Stimulated activated CD4-positive, alpha-beta T cell treated with anti-CD3 and anti-CD28 coated beads, Interleukin-1b, Interleukin-23, amount 100 ng/mL, for 4 hours (primary cell): ENCODE measurements around the gene CYB561.
A peak's percentile ranks its signal among the peaks of the same experiment; 100 is the strongest.

Experiments used
- DNase-seq, 2 donors: peaks; one replicate each; pipeline ENCODE4 v3.0.0-alpha.2; 2020; ENCODE audit warnings: low read depth in 2 of 2

The CYB561 gene, protein sequence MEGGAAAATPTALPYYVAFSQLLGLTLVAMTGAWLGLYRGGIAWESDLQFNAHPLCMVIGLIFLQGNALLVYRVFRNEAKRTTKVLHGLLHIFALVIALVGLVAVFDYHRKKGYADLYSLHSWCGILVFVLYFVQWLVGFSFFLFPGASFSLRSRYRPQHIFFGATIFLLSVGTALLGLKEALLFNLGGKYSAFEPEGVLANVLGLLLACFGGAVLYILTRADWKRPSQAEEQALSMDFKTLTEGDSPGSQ

DNA sequence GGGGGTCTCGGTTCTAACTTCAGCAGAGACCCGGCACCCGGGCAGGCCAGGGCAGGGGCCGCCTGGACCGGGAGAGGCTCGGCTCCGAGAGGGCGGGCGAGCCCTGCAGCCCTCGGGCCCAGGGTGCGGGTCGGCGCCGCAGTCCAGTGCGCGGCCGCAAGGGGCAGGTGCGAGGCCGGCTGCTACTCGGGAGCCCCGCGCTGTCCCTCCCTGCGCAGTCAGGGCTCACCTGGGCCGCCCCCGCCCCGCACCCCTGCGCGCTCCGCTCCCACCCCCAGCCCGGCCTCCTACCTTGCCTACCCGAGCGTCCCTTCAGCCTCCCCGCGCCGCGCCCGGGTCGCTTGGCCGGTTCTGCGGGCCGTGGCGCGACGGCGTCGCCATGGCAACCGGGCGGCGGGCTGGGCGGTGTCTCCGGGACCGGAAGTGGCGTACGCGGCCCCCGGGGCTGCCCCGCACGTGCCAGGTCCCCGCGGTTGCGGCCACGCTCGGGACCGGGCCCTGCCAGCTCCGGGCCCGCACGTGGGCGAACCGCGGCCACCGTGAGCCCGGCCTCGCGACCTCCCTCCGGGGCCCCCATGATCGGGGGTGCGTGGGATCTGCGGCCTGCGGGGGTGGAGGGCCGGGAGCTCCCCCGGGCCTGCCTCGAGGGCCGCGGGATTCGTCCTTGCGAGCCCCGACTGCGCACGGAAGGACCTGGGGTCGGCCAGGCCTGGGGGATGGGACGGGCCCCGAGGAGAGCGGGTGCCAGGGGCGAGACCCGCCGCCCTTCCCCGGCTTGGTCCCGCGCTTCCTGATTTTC is at the start of gene CYB561:
CYB561 (minus strand) TSS at position 353 of the 799 bp plus-strand sequence. CDS start 8,759 bp downstream, outside the sequence.
- peak; percentile 43 to 74 for DNase-seq

DNA sequence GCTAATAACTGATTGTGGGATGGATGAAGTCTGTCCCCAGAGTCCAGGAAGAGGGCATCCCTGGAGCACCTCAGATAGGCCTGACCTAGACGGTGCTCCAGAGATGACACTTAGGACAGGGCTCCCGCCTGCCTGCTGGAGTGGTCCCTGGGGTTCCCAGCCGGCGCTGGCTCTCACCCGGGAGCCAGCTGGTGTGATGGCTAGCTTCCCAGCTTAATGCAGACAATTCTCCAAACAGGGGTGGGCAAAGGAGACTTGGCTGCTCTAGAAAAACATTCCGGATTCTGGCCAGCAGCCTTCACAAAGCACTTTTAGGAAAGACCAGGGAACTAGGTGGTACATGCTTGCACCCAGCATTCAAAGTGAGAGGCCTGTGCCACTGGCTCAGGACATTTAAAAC is 49.4 kb upstream of the CYB561 start:
- DNase-seq = no peak

DNA sequence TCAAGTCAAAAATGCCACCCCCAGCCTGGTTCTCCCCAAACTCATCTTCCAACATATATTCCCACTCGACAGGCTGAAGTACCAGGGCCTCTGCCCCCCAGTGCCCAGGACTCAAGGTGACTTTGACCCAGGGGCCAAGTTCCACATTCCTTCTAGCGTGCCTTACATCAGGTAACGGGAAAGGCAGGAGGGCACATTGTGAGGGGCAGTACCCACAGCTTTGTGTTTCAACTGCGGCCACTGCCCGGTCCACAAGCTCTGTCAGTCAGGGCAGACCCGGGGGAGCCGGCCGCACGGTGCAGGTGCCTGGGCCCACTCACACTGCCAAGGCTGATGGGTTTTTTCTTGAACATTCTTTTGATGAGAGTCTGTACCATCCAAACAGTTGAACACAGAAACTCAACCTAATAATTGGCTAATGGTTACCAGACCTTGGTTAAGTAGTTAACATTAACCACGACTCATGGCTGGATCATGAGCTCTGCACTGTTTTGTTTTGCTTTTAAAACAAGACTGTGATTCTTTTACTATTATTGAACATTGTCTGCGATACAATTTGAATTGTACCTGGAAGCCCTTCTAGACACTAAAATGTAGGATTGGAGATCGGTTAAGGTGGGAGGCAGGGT is 48.3 kb upstream of the CYB561 start:
- DNase-seq = no peak

DNA sequence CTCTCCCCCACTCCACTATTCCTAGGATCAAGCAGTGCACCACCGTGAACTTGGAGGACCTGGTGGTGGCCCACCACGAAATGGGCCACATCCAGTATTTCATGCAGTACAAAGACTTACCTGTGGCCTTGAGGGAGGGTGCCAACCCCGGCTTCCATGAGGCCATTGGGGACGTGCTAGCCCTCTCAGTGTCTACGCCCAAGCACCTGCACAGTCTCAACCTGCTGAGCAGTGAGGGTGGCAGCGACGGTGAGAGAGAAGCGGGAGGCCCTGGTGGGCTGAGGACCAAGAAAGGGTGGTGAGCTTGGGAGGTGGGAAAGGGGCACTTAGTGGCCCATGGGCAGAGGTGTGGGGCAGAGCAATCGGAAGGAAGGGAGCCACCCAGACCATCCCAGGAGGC is 47.3 kb upstream of the CYB561 start:
- DNase-seq = no peak

DNA sequence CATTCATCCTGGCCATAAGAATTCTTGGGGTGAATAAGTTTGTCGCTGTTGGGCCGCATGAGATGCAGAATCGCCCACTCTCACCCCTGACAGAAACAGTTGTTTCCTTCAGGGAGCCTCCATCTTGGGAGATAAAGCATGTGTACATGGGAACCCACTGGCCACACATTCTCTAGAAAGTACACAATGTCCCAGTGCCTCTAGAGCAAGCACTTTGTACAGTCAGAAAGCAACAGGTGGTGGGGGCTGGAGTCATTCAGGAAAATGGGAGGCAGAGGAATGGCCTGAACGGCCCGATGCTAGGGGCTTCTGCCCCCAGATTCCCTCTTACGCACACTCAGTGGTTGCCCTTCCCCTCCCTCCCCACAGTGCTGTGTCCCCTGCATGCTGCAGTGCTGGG is 46.8 kb upstream of the CYB561 start:
- DNase-seq = no peak

DNA sequence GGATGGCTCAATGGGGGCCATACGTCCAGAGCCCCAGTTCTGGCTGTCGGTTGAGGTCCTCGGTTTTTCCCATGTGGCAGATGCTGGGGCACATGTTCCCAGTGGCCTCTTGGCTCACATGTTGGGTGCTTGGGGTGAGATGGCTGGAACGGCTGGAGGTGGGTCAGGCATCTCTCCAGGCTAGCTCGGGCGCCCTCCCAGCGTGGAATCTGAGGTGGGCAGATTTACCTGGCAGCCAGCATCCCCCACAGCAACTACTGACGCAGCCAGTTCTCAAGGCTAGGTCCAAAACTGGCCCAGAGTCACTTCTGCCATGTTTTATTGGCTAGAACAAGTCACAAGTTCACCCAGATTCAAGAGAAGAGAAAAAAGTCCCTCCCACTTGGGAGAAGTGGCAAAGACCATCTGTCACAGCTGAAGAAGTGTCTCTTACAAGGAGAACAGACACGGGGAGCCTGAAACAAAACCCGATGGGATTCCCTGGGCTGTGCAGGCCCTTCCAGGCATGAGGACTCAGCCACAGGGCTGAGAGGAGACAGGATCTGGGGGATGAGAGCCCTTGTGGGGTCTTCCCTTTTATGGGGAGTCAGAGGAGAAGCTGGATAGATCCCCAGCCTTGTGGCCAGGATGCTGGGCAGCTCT is 46.0 kb upstream of the CYB561 start:
- DNase-seq = no peak

DNA sequence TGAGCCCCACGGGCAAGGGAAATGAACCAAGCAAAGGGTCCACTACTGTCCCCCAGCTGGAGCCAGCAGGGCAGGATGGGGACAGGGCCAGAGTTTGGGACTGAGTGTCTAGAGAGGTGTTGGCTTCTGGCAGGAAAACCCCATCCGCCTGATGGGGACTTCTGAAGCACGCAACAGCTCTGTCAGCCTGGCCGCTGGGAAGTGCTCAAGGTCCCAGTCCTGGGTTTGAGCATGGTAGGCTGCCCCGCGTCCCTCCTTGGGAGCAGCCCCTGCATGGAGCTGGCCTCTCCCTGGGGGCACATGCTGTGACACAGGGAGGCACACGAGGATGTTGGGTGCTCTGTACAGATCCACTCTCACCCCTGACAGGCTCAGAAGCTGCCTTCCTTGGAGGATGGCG is 45.3 kb upstream of the CYB561 start:
- DNase-seq = no peak

DNA sequence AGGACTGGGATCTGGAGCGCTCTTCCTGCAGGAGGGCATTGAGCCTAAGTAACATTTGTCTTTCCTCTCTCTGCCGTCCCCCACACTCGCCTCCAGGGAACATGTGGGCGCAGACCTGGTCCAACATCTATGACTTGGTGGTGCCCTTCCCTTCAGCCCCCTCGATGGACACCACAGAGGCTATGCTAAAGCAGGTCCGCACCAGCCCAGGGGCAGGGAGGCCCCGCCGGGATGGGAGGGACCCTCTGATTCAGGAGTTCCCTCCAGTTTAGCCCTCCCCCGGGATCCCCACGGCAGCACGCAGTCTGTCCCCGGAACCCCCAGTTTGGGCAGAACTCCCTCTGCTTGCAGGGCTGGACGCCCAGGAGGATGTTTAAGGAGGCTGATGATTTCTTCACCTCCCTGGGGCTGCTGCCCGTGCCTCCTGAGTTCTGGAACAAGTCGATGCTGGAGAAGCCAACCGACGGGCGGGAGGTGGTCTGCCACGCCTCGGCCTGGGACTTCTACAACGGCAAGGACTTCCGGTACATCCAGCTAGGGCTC is 44.8 kb upstream of the CYB561 start:
- DNase-seq = no peak

DNA sequence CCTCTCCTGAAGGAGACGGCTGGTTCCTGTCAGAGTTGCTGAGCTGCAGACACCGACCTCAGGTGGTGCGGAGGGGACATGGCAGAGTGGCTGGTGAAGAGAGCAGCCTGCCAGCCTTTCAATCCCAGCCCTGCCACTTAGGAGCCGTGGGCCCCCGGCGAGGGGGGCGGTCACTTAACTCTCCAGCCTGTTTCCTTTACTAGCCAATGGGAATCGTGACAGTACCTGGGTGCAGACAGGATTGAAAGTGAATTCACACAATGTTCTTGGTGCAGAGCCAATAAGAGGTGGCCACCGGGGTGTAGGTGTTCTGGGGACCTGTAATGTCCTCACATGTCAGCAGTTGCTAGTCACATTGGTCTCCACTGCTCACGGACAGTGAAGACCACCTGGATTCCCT is 44.2 kb upstream of the CYB561 start:
- no peak for DNase-seq

DNA sequence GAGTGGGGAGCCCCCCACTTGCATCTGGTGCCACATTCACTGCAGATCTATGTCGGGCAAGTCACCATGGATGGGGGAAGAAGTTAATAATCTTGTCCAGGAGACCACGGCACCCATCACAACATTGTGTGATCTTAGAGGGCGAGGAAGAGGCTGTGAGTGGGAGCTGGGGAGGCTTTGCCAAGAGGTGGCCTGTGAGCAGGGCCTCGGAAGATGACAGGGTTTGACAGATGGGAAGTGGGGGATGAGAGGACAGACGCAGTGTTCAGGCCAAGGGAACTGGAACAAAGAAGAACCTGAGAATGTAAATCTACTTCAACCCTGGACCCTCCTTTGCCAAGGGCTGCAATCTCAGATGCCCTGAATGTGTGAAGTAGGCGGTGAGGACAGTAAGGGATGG is 43.2 kb upstream of the CYB561 start:
- DNase-seq = no peak

DNA sequence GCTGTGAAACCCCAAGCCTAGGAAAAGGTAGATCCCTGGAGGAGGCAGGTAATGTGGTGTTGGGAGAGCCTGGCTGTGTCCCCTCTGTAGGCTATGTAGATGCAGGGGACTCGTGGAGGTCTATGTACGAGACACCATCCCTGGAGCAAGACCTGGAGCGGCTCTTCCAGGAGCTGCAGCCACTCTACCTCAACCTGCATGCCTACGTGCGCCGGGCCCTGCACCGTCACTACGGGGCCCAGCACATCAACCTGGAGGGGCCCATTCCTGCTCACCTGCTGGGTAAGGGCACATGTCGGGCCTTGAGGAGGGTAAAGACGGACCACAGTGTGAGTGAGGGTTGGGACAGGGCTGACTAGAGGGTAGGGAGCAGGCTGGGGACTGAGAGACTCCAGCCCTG is 42.7 kb upstream of the CYB561 start:
- DNase-seq = no peak

DNA sequence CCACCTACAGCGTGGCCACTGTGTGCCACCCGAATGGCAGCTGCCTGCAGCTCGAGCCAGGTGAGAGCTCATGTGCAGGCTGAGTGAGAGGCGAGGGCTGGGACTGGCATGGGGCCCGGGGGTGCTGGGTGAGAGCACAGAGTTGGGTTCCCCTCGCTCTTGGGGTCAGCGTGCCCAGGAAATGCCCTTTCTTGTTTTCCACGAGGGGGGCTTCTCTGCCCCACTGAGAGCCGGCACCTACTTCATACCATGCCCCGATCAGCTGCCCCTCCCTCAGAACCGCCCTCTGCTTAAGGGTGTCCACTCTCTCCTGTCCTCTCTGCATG is 40.9 kb upstream of the CYB561 start:
- no peak for DNase-seq

DNA sequence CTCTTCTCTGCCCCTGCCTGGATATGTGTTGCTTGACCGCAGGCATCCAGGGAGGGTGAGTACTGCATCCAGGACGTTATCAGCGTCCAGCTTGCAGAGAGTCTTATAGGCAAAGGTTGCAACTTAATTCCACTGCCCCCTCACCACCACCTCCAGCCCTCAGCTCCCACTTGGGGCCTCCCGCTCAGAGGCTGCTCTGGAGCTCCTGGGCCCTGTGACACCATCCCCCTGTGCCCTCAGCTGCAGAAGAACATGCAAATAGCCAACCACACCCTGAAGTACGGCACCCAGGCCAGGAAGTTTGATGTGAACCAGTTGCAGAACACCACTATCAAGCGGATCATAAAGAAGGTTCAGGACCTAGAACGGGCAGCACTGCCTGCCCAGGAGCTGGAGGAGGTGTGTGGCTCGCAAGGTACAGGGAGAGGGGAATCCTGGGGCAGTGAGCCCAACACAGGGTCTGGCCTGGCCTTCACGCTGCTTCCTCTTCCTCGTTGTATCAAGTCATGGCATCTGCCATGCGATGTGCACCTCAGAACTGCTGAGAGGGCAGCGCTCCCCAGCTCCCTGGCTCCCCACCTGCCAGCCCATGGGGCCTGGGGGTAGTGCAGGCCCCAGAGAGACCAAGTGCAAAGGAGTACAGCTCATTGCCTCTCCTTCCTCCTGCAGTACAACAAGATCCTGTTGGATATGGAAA is 40.4 kb upstream of the CYB561 start:
- DNase-seq = no peak

DNA sequence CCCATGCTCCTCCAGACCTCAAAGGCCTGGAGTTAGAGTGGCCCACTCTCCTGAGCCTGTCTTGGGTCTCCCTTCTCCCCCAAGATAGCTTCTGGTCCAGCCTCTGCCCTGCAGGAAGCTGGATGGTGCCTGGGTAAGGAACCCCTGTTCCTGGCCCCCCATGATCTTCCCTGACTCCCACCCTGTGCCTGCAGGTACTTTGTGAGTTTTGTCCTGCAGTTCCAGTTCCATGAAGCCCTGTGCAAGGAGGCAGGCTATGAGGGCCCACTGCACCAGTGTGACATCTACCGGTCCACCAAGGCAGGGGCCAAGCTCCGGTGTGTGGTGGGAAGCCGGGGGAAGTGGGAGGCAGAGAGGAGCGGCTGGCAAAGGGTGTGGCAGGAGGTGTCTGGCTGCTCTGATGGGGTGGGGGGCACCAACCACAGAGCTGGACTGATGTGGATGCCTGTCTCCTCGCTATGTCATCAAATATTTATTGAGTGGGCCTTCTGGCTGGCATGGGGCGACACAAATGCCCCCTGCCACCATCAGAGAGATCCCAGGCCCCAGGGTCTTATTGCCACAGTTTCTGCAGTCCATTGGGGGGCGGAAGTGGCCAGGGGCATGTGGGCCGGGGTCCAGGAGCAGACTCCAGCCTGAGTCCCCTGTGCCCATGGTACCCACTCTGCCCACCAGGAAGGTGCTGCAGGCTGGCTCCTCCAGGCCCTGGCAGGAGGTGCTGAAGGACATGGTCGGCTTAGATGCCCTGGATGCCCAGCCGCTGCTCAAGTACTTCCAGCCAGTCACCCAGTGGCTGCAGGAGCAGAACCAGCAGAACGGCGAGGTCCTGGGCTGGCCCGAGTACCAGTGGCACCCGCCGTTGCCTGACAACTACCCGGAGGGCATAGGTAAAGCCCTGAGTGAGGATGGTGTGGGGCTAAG is 37.8 kb upstream of the CYB561 start:
- no peak for DNase-seq

DNA sequence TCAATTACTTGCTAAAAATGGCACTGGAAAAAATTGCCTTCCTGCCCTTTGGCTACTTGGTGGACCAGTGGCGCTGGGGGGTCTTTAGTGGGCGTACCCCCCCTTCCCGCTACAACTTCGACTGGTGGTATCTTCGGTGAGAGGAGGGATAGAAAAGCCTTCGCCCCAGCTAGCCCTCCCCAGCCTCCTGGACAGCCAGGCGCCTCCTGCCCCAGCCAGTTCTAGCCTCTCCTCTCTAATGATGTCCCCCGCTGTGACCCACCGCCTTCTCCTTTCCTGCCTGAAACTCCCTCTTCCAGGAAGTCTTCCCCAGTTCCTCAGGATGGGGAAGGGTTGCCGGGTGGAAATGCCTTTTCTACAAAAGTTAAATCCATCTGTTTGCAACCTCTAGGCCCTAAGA is 36.9 kb upstream of the CYB561 start:
- no peak for DNase-seq

DNA sequence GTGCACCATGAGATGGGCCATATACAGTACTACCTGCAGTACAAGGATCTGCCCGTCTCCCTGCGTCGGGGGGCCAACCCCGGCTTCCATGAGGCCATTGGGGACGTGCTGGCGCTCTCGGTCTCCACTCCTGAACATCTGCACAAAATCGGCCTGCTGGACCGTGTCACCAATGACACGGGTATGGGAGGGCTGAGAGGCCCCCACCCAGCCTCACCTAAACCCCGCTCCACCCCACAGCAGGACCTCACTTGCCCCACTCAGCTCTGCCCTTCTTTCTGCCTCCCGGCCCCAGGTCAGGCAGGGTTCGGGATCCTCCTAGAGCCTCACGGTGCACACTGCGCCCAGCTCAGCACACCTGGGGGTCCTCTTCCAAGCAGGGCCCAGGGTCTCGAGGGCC is 36.4 kb upstream of the CYB561 start:
- no peak for DNase-seq

DNA sequence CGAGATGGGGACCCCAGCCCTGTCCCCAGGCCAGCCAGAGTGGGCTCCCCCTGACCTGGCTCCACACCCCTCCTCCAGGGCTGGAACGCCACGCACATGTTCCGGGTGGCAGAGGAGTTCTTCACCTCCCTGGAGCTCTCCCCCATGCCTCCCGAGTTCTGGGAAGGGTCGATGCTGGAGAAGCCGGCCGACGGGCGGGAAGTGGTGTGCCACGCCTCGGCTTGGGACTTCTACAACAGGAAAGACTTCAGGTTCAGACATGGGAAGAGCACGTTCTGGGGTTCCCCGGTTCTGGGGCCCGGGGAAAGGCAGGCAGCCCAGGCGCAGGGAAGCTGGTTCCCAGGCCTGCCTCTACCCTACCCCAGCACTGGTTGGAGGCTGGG is 35.4 kb upstream of the CYB561 start:
- no peak for DNase-seq

DNA sequence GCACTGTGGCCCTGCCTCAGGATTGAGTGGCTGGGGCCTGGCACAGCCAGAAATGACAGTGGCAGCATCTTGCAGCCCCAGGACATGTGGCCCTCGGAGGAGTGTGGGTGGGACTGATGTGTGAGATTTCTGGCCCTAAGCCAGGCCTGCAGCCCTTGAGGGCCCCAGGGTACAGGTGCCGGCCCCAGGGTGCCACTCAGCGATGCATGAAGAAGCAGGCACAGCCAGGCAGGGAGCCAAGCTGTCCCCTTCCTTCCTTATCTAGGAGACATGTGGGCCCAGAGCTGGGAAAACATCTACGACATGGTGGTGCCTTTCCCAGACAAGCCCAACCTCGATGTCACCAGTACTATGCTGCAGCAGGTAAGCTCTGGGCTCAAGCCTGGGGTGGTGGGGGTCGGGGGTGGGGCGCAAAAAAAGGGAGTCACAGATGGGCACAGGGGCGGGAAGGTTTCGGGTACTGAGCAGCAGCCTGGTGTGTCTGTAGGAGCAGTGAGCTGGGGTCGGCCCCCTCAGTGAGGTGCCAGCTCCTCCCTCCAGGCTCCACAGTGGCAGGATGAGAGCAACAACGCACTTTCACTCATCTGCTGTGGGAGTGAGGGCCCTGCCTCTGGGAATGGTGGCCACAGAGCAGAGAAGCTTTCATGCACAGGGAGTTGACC is 34.9 kb upstream of the CYB561 start:
- no peak for DNase-seq

DNA sequence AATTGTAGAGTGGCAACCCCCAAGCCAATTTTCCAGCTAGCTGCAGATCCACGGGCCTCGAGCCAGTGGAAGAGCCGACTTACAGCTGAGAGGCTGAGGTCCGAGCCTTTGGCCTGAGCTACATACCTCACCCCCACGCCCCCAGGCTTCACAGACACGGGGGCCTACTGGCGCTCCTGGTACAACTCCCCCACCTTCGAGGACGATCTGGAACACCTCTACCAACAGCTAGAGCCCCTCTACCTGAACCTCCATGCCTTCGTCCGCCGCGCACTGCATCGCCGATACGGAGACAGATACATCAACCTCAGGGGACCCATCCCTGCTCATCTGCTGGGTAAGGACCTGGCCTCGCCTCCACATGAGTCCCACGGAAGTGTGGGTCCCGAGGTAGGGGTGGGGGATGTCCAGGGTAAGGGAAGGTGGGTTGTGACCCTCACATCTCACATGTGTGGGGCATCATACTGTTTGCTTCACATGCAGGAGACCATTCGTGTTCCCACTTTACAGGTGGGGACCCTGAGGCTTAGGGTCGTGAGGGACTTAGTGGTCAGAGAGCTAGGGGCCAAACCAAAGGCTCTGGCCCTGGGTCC is 34.2 kb upstream of the CYB561 start:
- no peak for DNase-seq
